NCI-H345 (cell line): ENCODE measurements around the gene SIL1.
A peak's percentile ranks its signal among the peaks of the same experiment; 100 is the strongest.
"Not testable (repeated sequence)": the region's sequence is repeated elsewhere in the genome, so short reads cannot be mapped to it uniquely, and the experiment has no call there.

ENCODE experiments used
- DNase-seq: peaks from one replicate; lab custom pipeline; 2025; lab: John Stamatoyannopoulos, UW

SIL1 gene

DNA sequence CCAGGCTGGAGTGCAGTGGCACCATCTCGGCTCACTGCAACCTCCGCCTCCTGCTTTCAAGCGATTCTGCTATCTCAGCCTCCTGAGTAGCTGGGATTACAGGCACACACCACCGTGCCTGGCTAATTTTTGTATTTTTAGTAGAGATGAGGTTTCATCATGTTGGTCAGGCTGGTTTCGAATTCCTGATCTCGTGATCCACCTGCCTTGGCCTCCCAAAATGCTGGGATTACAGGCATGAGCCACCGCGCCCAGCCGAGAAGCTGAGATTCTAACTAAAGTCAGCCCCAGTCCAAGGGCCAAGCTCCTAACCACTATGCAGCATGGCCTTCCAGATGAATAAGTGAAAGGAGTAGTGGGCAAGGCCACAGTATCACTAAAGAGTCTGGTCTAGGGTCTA, 20.9 kb downstream of the SIL1 start:
- not testable (repeated sequence) for DNase-seq

DNA sequence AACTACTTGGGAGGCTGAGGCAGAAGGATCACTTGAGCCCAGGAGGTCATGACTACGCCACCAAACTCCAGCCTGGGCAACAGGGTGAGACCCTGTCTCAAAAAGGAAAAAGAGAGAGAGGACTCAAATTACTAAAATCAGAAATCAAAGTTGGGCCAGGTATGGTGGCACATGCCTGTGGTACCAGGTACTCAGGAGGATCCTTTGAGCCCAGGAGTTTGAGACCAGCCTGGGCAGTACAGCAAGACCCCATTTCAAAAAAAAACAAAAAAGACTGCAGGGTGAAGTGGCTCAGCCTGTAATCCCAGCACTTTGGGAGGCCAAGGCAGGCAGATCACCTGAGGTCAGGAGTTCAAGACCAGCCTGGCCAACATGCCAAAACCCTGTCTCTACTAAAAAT, 23.8 kb downstream of the SIL1 start:
- DNase-seq: not testable (repeated sequence)

DNA sequence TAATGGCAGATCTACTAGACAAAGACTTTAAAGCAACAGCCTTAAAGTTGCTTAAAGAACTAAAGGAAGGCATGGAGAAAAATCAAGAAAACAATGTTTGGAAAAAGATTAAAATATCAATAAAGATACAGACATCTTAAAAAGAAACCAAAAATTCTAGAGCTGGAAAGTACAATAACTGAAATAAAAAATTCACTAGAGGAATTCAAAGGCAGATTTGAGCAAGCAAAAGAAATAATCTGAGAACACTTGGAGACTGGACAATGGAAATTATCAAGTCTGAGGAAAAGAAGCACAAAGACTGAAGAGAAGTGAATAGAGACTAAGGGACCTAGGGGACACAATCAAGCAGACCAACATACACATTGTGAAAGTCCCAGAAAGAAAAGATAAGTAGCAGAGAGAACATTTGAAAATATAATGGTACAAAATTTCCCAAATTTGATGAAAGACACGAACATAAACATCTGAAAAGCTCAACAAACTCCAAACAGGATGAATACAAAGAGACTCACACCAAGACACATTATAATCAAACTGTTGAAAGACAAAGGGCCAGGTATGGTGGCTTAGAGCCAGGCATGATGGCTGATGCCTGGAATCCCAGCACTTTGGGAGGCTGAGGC, 26.3 kb downstream of the SIL1 start:
- no peak for DNase-seq

DNA sequence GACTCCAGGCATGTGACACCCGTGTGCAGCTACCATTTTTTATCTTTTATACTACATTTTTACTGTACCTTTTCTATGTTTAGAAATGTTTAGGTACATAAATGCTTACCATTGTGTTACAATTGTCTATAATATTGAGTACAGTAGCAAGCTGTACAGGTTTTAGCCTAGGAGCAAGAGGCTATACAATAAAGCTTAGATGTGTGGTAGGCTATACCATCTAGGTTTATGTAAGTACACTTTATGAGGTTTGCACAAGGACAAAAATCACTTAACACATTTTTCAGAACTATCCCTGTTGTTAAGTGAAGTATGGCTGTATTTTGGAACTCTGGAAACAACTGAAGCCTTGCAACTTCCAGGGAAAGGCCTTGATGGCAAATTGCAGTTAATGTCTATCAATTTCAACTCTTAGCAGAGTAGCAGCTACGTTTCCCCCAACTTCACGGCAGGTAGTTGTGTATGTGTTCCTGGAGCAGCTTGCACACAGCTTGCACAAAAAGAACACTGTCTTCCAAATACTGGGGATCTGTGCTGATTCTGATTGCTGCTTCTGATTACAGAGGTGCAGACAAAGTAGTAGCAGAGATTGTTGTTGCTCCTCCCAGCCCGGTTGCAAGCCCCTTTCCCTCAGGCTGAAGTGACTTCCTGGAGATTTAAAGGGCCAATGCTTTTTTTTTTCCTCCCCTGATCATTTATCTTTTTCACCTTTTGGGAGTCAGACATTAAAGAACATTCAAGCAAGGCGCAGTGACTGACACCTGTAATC, 30.0 kb downstream of the SIL1 start:
- no peak for DNase-seq

DNA sequence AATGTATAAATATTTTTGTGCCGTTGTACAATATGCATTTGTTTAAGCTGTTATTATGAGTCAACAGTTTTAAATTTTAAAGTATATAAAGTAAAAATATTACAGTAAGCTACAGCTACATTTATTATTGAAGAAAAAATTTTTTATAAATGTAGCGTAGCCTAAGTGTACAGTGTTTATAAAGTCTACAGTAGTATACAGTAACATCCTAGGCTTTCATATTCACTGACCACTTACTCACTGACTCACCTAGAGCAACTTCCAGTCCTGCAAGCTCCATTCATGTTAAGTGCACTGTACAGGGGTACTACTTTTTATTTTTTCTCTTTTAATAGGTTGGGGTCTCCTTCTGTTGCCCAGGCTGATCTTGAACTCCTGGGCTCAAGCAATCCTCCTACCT, 30.6 kb downstream of the SIL1 start:
- DNase-seq: no peak

DNA sequence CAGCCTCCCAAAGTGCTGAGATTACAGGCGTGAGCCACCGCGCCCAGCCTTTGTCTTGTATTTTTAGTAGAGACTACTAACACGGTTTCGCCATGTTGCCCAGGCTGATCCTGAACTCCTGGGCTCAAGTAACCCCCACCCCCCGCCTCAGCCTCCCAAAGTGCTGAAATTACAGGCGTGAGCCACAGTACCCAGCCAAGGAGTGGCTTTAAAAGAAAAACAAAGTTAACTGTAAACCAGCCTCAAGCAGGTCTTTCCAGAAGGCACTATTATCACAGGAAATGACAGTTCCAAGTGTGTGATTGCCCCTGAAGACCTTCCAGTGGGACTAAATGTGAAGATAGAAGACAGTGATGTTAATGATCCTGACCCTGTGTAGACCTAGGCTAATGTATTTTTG, 31.1 kb downstream of the SIL1 start:
- DNase-seq: no peak

DNA sequence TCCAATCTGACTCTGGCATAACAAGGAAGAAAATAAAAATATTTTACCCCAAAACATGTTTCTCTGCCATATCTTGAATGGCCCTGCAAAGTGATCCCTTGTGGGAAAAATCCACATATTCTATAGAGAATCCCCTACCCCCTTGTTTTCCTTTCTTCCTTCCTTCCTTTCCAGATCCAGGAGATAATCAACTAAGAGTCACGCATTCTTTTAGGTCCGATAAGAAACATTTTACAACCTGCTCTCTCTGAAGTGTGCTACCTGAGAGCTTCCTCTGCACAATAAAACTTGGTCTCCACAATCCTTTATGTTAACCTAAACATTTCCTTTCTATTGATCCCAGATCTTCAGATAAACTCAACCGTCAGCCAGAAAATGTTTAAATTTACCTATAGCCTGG, 33.3 kb downstream of the SIL1 start:
- not testable (repeated sequence) for DNase-seq

DNA sequence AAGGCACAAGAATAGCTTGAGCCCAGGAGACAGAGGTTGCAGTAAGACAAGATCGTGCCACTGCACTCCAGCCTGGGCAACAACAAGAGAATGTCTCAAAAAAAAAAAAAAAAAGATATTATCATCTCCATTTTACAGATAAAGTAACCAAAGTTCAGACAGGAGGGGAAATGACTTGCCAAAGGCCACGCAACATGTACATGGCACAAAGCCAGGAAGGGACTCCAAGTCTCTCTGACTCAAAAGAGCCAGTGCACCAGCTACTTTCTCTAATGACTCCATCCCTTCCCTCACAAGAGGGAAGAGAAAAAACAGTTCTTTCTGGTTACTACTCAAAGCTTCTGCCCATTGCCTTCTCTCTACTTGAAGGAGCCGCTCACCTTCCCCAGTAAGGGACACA, 34.1 kb downstream of the SIL1 start:
- no peak for DNase-seq

DNA sequence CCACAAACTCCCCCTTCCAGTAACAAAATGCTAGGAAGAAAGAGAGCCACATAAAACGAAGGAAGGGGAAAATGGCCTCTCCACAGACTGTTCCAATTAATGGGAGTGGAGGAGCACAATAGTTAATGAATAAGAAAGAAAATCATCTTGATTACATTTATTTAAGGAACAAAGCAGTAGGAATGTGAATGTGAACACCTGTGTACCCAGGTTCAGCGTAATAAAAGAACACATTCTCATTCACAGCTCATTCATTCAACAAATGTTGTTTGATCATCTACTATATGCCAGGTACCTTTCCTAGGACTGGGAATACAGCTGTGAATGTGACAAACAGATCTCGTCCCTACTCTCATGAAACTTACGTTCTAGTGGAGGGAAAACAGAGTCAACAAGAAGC, 35.7 kb downstream of the SIL1 start:
- no peak for DNase-seq

DNA sequence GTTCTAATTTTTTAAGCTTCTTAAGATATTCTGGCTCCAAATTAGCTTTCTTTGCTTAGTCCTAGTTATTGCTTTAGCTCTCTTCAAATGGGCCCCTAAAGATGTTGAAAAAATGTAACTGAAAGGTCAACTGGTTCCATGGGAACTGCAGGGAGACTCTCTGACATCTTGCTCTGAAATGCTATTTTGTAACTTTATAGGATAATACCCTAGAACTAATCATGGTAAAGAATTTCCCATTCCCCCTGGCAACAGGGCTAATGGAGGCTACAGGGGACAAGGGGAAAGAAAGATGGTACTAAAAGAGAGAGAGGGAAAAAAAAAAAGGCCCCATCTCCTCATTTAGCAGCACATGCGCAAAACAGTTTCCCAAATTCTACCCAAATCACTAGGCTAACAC, 39.4 kb downstream of the SIL1 start:
- no peak for DNase-seq

DNA sequence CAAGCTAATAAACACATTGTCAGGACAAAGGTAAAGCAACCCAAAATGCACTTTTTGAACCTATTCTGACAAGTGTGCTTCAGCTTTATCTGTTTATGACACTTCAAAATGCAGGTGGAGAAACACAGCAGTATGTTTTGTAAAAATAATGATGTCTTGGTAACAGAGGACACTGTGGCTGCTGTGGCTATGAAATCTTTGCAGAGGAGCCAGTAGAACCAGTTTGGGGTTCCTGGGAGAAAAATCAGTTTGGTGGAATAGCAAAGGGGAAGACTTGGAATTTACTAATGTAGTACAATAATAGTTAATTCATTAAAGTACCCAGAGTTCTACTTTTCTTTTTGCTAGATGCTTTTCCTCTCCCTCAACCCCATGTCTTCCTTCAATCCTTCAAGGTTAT, 40.6 kb downstream of the SIL1 start:
- no peak for DNase-seq

DNA sequence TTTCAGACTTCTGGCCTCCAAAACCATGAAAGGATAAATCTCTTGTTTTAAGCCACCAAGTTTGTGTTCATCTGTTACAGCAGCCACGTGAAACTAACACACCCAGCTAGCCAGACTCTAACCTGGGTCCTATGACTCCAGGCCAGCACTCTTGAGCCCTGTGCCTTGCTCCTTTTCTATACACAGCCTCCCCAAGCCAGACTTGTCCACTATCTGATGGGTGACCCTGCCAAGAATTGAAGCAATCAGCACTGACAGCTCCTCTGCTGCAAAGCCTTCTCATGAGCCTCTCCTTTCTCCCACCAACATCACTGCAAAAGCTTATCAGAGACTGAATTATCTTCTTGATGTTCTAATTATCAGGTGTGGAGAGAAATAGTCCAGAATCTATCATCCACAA, 41.4 kb downstream of the SIL1 start:
- no peak for DNase-seq

DNA sequence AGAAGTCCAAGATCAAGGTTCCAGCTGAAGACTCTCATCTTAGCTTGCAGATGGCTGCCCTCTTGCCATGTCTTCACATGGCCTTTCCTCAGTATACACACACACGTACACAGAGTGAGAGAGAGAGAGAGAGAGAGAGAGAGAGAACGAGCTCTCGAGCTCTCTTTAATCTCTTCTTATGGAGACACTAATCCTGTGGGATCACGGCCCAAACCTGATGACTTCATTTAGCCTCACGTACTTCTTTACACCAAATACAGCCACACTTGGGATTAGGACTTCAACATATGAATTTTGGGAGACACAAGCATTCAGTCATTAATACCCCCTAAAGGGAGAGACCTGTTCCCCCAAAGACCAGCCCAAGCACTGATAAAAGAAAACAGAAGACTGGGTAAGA, 42.8 kb downstream of the SIL1 start:
- no peak for DNase-seq

DNA sequence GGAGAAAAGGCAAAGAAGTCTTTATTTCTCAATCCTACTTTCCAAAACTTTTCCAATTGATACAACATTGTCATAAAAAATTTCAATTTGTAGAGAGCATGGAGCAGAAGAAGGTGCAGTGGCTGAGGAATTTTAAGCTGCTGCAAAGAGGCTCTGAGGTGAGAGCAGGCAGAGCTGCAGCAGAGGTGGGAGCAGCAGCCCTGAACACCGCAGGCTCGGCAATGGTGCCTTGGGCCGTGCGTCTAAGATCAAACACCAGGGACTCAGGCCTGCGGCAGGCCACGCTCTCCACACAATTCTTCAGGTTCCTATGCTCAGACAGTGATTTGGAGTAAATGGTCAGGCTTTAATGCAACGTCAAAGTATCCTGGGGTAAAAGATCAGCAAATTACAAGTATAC, 46.3 kb downstream of the SIL1 start:
- no peak for DNase-seq

DNA sequence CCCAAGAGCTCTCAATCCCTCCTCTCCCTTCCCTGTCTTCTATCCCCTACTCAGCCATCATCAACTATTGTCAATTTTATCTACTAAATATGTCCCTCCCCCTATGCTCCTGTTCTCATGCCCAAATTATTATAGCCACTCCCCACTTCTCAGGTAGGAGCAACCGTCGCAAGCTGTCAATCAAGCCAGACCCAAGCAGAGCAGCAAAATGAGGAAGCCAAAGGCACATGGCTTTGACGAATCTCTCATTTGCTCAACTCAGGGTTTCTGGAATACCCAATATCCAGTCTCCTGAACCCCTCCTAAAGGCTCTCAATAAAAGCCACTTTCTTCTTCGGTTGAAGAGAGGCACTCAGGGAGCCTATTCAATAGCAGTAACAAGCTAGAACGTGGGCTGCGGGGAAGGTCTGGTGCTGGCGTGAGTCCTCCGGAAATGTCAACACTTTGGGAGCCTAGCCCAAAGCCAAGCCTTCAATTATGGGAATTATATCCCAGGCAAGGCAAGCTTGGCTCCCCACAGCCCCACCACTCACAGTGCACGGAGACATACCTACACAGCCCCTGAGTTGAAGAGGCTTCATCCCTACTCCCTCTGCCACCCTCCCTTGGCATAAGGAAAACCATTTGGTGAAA, 47.7 kb downstream of the SIL1 start:
- no peak for DNase-seq

DNA sequence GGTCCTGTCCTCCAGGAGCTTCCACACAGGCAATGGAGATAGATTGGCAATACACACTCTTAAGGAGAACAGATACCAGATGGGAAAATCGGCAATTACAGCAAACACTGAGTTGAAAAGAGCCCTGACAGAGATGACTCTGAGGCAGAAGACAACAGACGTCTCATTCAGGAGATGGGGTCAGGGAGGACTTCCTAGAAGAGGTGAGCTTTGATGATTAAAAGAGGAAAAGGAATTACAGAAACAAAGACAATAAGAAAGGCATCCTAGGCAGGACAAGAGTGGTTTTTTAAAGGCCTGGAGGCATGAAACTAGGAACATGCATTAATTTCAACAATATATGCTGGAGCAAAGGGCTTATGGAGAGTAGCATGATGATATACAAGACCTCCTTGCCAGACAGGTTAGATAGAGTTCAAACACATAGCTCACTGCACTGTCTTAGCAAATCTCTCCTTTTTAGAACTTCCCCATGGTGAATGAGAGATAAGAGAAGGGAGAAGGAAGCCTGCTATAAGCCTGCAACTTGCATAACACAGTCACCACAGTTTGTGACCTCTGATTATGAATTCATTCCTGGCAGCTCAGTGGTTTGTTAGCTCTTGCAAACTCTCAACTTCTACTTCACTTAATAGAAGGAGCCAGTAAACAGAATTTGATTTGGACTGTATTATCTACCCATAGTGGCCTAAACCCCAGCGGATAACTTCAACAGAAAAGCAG, 48.5 kb downstream of the SIL1 start:
- DNase-seq: no peak

DNA sequence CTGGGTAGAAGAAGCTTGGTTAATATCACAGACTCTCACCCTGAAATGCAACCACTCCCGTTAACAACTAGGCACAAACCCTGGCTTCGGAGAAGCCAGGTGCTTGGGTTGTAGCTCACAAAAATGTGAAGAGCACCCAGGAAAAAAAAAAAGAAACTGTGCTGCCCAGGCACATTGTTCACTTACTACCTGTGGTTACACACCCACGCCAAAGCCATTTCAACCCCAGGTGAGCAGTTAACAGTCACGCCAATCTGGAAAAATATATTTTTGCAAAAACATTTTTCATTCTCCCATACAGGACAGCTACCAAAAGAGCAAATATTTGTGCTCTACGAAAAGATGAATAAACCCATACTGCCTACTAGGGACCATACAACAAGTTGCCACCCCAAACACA, 49.2 kb downstream of the SIL1 start:
- DNase-seq: no peak

DNA sequence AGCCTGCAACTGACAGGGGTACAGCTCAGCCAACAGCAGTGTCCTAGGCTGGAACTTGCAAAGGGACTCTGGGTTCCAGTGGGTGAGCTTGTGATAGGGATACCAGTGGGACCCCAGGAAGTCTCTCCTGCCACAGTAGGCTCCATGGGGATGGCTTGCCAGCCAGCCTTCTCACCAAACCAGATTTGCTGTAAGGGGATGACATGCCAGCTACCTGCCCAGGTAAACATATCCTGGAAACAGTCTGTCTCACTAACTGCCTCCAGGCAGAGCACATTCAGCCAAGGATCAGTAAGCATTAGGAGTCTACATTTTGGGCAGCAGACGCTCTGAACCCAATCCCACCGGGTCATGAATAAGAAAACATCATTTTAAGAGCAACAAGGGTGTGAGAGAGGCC, 49.9 kb downstream of the SIL1 start:
- DNase-seq: peak; percentile 63

DNA sequence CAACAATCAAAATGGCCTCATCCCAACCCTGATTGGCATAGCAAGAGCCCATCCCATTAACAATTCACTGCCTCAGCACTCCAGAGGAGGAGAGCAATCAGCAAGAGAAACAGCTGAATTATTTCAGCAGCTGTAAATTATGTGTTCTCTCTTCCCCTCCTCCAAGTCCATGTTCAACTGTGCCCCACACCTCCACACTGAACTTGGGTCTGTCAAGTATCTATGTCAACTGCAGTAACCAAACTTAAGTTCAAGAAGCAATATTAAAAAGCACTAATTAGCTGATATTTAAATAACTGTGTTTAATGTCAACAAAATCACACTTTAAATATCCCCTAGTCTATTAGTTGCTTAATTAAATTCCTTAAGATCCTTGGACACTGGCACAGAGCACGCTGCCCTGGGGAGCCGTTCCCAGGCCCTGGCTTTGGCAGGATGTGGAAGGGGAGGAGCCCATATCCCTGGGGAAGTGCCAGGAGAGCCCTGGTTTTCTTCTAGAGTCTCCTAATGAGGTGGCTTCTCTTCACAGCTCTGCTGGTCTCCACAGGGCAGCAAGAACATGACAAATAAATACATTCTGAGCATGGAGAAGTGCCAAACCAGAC, 50.6 kb downstream of the SIL1 start:
- DNase-seq: peak; percentile 74

DNA sequence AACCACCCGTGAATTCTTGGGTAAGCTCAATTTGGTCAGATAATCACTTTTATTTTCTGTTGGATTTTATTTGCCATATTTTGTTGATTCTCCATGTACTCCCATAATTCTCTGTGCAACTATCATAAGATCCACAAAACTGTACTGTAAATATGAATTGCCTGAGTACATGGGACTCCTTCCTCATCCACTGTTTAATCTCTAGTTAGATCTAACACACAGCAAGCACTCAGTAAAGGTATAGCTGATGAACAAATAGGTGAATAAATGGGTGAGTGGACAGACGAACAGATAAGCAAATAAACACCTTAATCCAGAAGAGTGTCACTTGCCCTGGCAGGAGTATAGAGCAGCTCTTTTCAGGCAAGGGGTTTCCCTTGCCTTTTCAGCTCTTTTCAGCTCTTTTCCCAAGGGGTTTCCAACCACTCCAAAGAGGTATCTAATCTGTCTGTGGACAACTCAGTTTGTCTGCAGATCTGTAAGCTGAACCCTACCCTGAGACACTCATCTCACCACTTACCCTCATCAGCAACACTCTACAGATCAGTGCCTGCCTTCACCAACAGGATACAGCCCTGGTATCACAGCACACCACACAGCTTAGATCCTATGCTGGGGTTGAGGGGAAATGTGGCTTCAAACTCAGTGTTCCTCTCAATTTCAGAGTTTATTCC, 51.2 kb downstream of the SIL1 start:
- DNase-seq: peak; percentile 73

DNA sequence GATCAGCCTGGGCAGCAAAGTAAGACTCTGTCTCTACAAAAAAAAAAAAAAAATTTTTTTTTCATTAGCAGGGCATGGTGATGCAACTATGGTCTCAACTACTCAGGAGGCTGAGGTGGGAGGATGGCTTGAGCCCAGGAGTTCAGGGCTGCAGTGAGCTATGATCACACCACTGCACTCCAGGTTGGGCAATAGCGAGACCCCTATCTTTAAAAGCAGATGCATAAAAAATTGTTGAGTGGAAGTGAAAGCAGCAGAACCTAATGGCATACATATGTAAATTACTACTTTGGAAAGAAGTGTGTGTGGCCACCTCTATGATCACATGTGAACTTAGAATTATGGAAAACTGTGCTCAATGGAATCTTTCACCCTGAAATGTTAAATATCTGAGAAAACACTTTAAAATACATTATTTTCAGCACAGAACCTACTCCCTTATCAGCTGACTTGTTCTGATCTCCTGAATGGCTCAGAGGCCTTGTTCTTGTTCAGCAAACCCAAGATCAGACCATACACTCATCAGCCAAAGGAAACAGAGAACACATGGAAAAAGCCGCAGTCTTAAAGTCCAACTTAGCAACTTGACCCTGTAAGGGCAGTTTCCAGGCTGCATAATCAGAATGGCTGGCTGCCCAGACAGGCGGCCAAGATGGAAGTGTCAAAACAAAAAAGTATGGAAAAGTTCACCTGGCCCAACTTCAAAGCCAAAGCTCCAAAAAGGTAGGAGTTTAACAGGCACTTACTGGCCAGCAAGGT, 56.5 kb downstream of the SIL1 start:
- no peak for DNase-seq
